ENCODE measurements around the gene CLIC1. TPM values are rescaled to one million over a fixed set of nuclear protein-coding genes. Genes with fewer than 3 reads are reported as not detected.

The CLIC1 gene
- total and polyA plus RNA-seq, 10 of the 15 experiments (the other 5 are each of a cell fraction or from before 2014, with no cell fraction given), result 446 to 1,266 (median 636) TPM

GRCh38 chr6:31763619-31763940 is 27.2 kb upstream of the CLIC1 start:
- Histone ChIP-seq H3K27ac (ENCODE audit: control insufficient read depth, insufficient read depth) (no peak overlapping the region), H3K79me2 (ENCODE audit: control insufficient read depth, insufficient read depth, low read length) (no peaks in the 10 kb centered on the region), H4K20me1 (ENCODE audit: control insufficient read depth, insufficient read depth) (no peaks in the 10 kb centered on the region), H3K9me3 (replicated peaks; ENCODE audit: control insufficient read depth, insufficient read depth, low read length) (no peaks in the 10 kb centered on the region), H3K36me3 (ENCODE audit: control insufficient read depth in 2 of 2, insufficient read depth in 2 of 2, low read length in 1 of 2) (no peaks in the 10 kb centered on the region; a peak in 2 of 4 replicates), H3K4me1 (ENCODE audit: control insufficient read depth, insufficient read depth, low read length) (no peaks in the 10 kb centered on the region), H3K4me2 (ENCODE audit: control insufficient read depth, insufficient read depth) (no peak overlapping the region), H3K27me3 (replicated peaks in 1 of 2; ENCODE audit: control insufficient read depth in 2 of 2, insufficient read depth in 2 of 2, low read length in 1 of 2) (no peaks in the 10 kb centered on the region), H3K4me3 (no peak overlapping the region), H2AFZ (ENCODE audit: control insufficient read depth, low read depth, low read length) (no peak overlapping the region), H3K9ac (ENCODE audit: control insufficient read depth, insufficient read depth, low read length) (no peak overlapping the region)
- ChIA-PET SMC1A (ENCODE audit: uncharacterized antibody, unreplicated experiment) (no interaction called here), POLR2A (no interaction called here), CTCF (no interaction called here), RAD21 (ENCODE audit: unreplicated experiment) (no interaction called here)
- intact Hi-C loops (cut with micrococcal nuclease; ENCODE audit: unreplicated experiment), result no loop called here
- TF ChIP-seq E4F1 (IDR thresholded peaks at IDR 0.05; ENCODE audit: borderline replicate concordance, partially characterized antibody) (peak; percentile 2), ZNF217 (IDR thresholded peaks at IDR 0.05) (no peak)
- ATAC-seq, result no peak
- no peak for FAIRE-seq
- BruUV-seq (replicated peaks), result no TSS peak
- in situ Hi-C loops (cut with MboI), result no loop called here
- WGBS (ENCODE audit: insufficient coverage, insufficient replicate concordance, low lambda C conversion rate, missing lambda C conversion rate), result 100% methylated on average over 1 of the region's 1 CpG
- DNase-seq (ENCODE audit: low read depth, low spot score), result no peak

DNA sequence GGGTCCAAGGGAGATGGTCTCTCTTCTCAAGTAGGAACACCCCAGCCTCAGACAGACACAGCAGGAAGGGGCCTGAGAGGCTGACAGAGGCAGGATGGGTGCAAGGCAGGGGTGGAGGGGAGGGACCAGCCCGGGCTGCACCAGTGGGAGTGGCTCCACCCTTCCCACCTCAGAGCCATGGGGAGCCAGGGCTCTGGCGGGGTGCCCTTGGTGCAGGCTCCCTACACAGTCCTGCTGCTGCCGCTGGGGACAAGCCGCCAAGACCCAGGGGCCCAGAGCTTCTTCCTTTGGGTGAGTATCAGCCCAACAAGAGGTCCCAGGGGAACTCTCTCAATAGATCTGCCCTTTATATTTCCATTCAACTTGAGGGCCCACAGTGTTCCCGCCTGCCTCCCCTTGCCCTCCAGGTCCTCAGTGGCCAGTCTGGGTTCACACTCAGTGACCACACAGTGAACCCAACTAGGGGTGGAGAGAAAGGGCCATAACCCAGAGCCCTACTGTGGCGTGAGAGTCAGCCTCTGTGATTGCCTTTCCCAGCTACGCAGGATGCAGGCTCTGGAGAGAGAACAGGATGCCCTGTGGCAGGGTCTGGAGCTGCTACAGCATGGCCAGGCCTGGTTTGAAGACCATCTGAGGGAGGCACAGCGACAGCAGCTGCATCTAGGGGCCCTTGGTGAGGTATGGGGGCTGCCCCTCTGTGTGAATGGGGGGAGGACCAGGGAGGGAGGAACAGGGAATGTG is 26.7 kb upstream of the CLIC1 start:
- TF ChIP-seq RELB (IDR thresholded peaks at IDR 0.05; ENCODE audit: low read depth) (no peak), NRF1 (conservative IDR thresholded peaks at IDR 0.05; ENCODE audit: low read depth, low read length) (no peak), SPI1 (IDR thresholded peaks at IDR 0.05; ENCODE audit: borderline replicate concordance, insufficient read depth, low read depth, low read length) (no peak), FOS (IDR thresholded peaks at IDR 0.05; ENCODE audit: borderline replicate concordance, extremely low read depth, insufficient read length) (no peak), TAF1 (IDR thresholded peaks at IDR 0.05; ENCODE audit: borderline replicate concordance, low read depth, low read length) (no peak), HDAC2 (IDR thresholded peaks at IDR 0.05) (no peak), E4F1 (IDR thresholded peaks at IDR 0.05; ENCODE audit: borderline replicate concordance, partially characterized antibody) (peak; percentile 7), IKZF2 (IDR thresholded peaks at IDR 0.05) (no peak)
- Histone ChIP-seq H3K27me3 (replicated peaks in 1 of 2; ENCODE audit: control insufficient read depth in 2 of 2, insufficient read depth in 2 of 2, low read length in 1 of 2) (no peaks in the 10 kb centered on the region), H3K9me3 (replicated peaks; ENCODE audit: control insufficient read depth, insufficient read depth, low read length) (no peaks in the 10 kb centered on the region), H3K4me2 (ENCODE audit: control insufficient read depth, insufficient read depth) (no peak overlapping the region), H2AFZ (ENCODE audit: control insufficient read depth, low read depth, low read length) (no peak overlapping the region), H3K4me1 (ENCODE audit: control insufficient read depth, insufficient read depth, low read length) (no peaks in the 10 kb centered on the region), H3K36me3 (ENCODE audit: control insufficient read depth in 2 of 2, insufficient read depth in 2 of 2, low read length in 1 of 2) (no peaks in the 10 kb centered on the region; a peak in 2 of 4 replicates), H3K4me3 (no peak overlapping the region), H3K79me2 (ENCODE audit: control insufficient read depth, insufficient read depth, low read length) (no peaks in the 10 kb centered on the region), H4K20me1 (ENCODE audit: control insufficient read depth, insufficient read depth) (no peaks in the 10 kb centered on the region), H3K27ac (ENCODE audit: control insufficient read depth, insufficient read depth) (no peak overlapping the region), H3K9ac (ENCODE audit: control insufficient read depth, insufficient read depth, low read length) (no peak overlapping the region)
- no peak for FAIRE-seq
- no peak for DNase-seq (ENCODE audit: low read depth, low spot score)
- 79% methylated on average over 8 of the region's 8 CpGs for WGBS (ENCODE audit: insufficient coverage, insufficient replicate concordance, low lambda C conversion rate, missing lambda C conversion rate)
- CTCF ChIA-PET, result no interaction called here
- intact Hi-C loops (cut with micrococcal nuclease; ENCODE audit: unreplicated experiment), result no loop called here
- in situ Hi-C loops (cut with MboI), result no loop called here
- BruUV-seq (replicated peaks), result no TSS peak
- no peak for ATAC-seq
- POLR2A ChIA-PET, result no interaction called here
- RAD21 ChIA-PET (ENCODE audit: unreplicated experiment), result no interaction called here
- SMC1A ChIA-PET (ENCODE audit: uncharacterized antibody, unreplicated experiment), result no interaction called here

All from GM12878 (cell line).